Endothelial cell (in vitro differentiated cells): ENCODE results near the gene MIF4GD. TPM values are rescaled to one million over a fixed set of nuclear protein-coding genes. Genes with fewer than 3 reads are reported as not detected.
A peak's percentile ranks its signal among the peaks of the same experiment; 100 is the strongest.
"Not testable (repeated sequence)": the region's sequence is repeated elsewhere in the genome, so short reads cannot be mapped to it uniquely, and the experiment has no call there.

Source experiments
- DNase-seq: peaks from one replicate; pipeline ENCODE4 v3.0.0; 2021; ENCODE audit warnings: low spot score
- H3K27ac Mint-ChIP-seq: one replicate; pipeline ENCODE4 v1.8.0; 2021; ENCODE audit warnings: mixed read lengths, inconsistent platforms; ENCODE audit not compliant: unreplicated experiment
- H3K27me3 Mint-ChIP-seq: one replicate; pipeline ENCODE4 v1.8.0; 2021; ENCODE audit warnings: mild to moderate bottlenecking, moderate library complexity, mixed read lengths, inconsistent platforms; ENCODE audit not compliant: unreplicated experiment
- H3K36me3 Mint-ChIP-seq: one replicate; pipeline ENCODE4 v1.8.0; 2021; ENCODE audit warnings: mild to moderate bottlenecking, low read depth, mixed read lengths, inconsistent platforms; ENCODE audit not compliant: unreplicated experiment
- H3K4me1 Mint-ChIP-seq: one replicate; pipeline ENCODE4 v1.8.0; 2021; ENCODE audit warnings: mild to moderate bottlenecking, mixed read lengths, inconsistent platforms; ENCODE audit not compliant: unreplicated experiment
- H3K4me3 Mint-ChIP-seq: one replicate; pipeline ENCODE4 v1.8.0; 2021; ENCODE audit warnings: mild to moderate bottlenecking, mixed read lengths, inconsistent platforms; ENCODE audit not compliant: unreplicated experiment
- H3K9me3 Mint-ChIP-seq: one replicate; pipeline ENCODE4 v1.8.0; 2021; ENCODE audit warnings: mixed read lengths, inconsistent platforms; ENCODE audit not compliant: unreplicated experiment
- CTCF ChIP-seq: fragments of 200-600 bp; sonication (generic); IDR thresholded peaks from one replicate; pipeline ENCODE4 v1.5.0; 2021; ENCODE audit warnings: antibody characterized with exemption; ENCODE audit not compliant: unreplicated experiment
- total RNA-seq: library from RNA; stranded (reverse); fragmentation: NEBNext Ultra II Directional; extraction: Animal tissue kit (Norgen Biotek cat#: 25700); gene quantifications from one replicate; pipeline ENCODE4 v1.2.1, GENCODE V29; 2021; ENCODE audit not compliant: unreplicated experiment

Gene MIF4GD
- total RNA-seq, 1 donor from 2014 or later: 15.7 TPM

- Mint-ChIP-seq H3K27me3 (peaks cover 1% of the 10 kb centered on the region), H3K36me3 (no peaks in the 10 kb centered on the region), H3K27ac (no peak overlapping the region)
Observed at GRCh38 chr17:75300280-75300679, 29.2 kb upstream of the MIF4GD start.

GRCh38 chr17:75295201-75296158, 24.4 kb upstream of the MIF4GD start:
- no peaks in the 10 kb centered on the region for H3K36me3 Mint-ChIP-seq
- H3K4me1 Mint-ChIP-seq: no peaks in the 10 kb centered on the region
- no peak overlapping the region for H3K4me3 Mint-ChIP-seq
- H3K9me3 Mint-ChIP-seq: no peaks in the 10 kb centered on the region
- DNase-seq: no peak
- H3K27me3 Mint-ChIP-seq: no peaks in the 10 kb centered on the region
- no peak for TF ChIP-seq CTCF
- no peak overlapping the region for H3K27ac Mint-ChIP-seq

More at GRCh38 chr17:75300280-75300679, 29.2 kb upstream of the MIF4GD start:
- H3K4me1 Mint-ChIP-seq: no peaks in the 10 kb centered on the region
- no peak for DNase-seq
- no peaks in the 10 kb centered on the region for H3K9me3 Mint-ChIP-seq
- no peak for TF ChIP-seq CTCF
- H3K4me3 Mint-ChIP-seq: no peak overlapping the region

GRCh38 chr17:75292810-75293448, 21.9 kb upstream of the MIF4GD start:
- H3K4me3 Mint-ChIP-seq, H3K27me3 Mint-ChIP-seq, H3K9me3 Mint-ChIP-seq, H3K36me3 Mint-ChIP-seq, H3K27ac Mint-ChIP-seq, H3K4me1 Mint-ChIP-seq, DNase-seq: not testable (repeated sequence)

GRCh38 chr17:75289832-75290337, 18.9 kb upstream of the MIF4GD start:
- Mint-ChIP-seq H3K4me3 (peak overlapping the region; percentile 96), H3K4me1 (peaks cover 9% of the 10 kb centered on the region), H3K9me3 (no peaks in the 10 kb centered on the region), H3K27me3 (peaks cover 9% of the 10 kb centered on the region), H3K27ac (peak overlapping the region; percentile 94), H3K36me3 (no peaks in the 10 kb centered on the region)
- DNase-seq: no peak
- no peak for TF ChIP-seq CTCF

GRCh38 chr17:75289115-75289831, 18.2 kb upstream of the MIF4GD start, which contains the start of gene SLC25A19:
SLC25A19 (minus strand) TSS chr17:75289433; CDS start chr17:75286764, 2,669 bp downstream.
- DNase-seq: peak; percentile 94
- peaks cover 9% of the 10 kb centered on the region for H3K4me1 Mint-ChIP-seq
- peak; percentile 34 for TF ChIP-seq CTCF
- no peaks in the 10 kb centered on the region for H3K9me3 Mint-ChIP-seq
- H3K4me3 Mint-ChIP-seq: peak within 1 kb of the TSS; percentile 96
- H3K36me3 Mint-ChIP-seq: no peaks in the 10 kb centered on the region
- peak within 1 kb of the TSS; percentile 94 for H3K27ac Mint-ChIP-seq
- peaks cover 9% of the 10 kb centered on the region for H3K27me3 Mint-ChIP-seq
